DOHH2 (cell line): ENCODE measurements around the gene ENDOG.
"Not testable (repeated sequence)": the region's sequence is repeated elsewhere in the genome, so short reads cannot be mapped to it uniquely, and the experiment has no call there.

Experiments
- CTCF ChIP-seq: fragments of 200-600 bp; sonication (generic); IDR thresholded peaks from one replicate; pipeline ENCODE4 v1.5.1; 2014; ENCODE audit warnings: antibody characterized with exemption, mild to moderate bottlenecking, low read depth, low read length; ENCODE audit not compliant: poor library complexity, severe bottlenecking
- EZH2phosphoT487 ChIP-seq: fragments of 200-600 bp; sonication (generic); IDR thresholded peaks from 2 replicates; pipeline ENCODE4 v1.6.1; 2017; ENCODE audit warnings: borderline replicate concordance, mild to moderate bottlenecking, antibody characterized with exemption, low read length, moderate library complexity, mixed read lengths

DNA sequence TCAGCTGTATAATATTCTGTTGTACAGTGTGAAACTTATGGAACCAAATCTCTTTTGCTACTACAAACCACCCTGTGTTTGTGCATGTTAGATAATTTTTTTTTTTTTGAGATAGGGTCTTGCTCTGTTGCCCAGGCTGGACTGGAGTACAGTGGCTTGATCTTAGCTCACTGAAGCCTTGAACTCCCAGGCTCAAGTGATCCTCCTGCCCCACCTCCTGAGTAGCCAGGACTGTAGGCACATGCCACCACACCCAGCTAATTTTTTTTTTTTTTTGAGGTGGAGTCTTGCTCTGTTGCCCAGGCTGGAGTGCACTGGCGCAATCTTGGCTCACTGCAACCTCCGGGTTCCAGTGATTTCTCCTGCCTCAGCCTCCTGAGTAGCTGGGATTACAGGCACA is 23.3 kb upstream of the ENDOG start:
- TF ChIP-seq CTCF, EZH2phosphoT487: not testable (repeated sequence)
